A673 (cell line): Measurements from ENCODE around the gene LHPP.

Experiments
- EZH2 ChIP-seq: fragments of 200-600 bp; sonication (generic); IDR thresholded peaks from 2 replicates; pipeline ENCODE4 v1.6.1; 2017; ENCODE audit warnings: borderline replicate concordance, low read depth, mild to moderate bottlenecking, mixed read lengths, antibody characterized with exemption, low read length; ENCODE audit not compliant: poor library complexity, severe bottlenecking
- TF ChIP-seq, protein P1 (sequence below): fragments of 300-800, 200-600 bp; sonication (generic); conservative IDR thresholded peaks from 2 replicates; pipeline ENCODE4 v1.5.1; 2017; ENCODE audit warnings: low read depth, mild to moderate bottlenecking, antibody characterized with exemption, low read length, moderate library complexity, mixed read lengths

DNA sequence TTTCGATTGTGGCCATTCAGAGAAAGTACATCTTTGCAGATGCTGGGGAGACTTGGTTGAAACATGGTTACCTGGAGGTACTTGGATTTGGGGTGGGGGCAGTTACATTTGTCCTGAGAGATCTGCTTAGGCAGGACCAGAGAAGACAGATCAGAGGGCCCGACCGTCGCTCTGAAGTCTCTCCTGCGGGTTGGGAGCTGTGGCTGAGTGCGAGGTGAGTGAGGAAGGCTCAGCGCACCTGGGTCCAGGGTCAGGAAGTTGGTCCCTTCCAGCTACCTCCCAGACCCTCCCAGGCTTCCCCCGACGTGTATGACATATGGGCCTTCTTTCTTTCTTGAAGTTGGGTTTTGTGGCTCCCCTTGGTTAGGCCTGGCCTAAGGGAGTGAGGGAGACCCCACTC is 56.3 kb downstream of the LHPP start:
- TF ChIP-seq, protein P1, sequence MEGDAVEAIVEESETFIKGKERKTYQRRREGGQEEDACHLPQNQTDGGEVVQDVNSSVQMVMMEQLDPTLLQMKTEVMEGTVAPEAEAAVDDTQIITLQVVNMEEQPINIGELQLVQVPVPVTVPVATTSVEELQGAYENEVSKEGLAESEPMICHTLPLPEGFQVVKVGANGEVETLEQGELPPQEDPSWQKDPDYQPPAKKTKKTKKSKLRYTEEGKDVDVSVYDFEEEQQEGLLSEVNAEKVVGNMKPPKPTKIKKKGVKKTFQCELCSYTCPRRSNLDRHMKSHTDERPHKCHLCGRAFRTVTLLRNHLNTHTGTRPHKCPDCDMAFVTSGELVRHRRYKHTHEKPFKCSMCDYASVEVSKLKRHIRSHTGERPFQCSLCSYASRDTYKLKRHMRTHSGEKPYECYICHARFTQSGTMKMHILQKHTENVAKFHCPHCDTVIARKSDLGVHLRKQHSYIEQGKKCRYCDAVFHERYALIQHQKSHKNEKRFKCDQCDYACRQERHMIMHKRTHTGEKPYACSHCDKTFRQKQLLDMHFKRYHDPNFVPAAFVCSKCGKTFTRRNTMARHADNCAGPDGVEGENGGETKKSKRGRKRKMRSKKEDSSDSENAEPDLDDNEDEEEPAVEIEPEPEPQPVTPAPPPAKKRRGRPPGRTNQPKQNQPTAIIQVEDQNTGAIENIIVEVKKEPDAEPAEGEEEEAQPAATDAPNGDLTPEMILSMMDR: no peak
- no peak for TF ChIP-seq EZH2
